Breast epithelium (tissue), 3 donors: ENCODE results near the gene TMEM232.

ENCODE experiments used
- POLR2A ChIP-seq: fragments of 450-650 bp; IDR thresholded peaks from one replicate; pipeline ENCODE4 v1.6.1; 2016; ENCODE audit warnings: antibody characterized with exemption, mild to moderate bottlenecking, moderate library complexity
- POLR2AphosphoS5 ChIP-seq, 3 donors: sonication (generic); formaldehyde crosslinking; IDR thresholded peaks; one replicate each; pipeline ENCODE4 v1.6.1; 2017; ENCODE audit warnings: antibody characterized with exemption in 3 of 3
- TF ChIP-seq, protein P1 (sequence below), 3 donors: fragments of 450-650 bp; IDR thresholded peaks; one replicate each; pipeline ENCODE4 v1.5.1; 2016 to 2017; ENCODE audit warnings: antibody characterized with exemption in 3 of 3, mild to moderate bottlenecking in 3 of 3, moderate library complexity in 3 of 3

GRCh38 chr5:110383231-110383630, 343.2 kb downstream of the TMEM232 start:
- no peak for TF ChIP-seq POLR2A
- TF ChIP-seq, protein P1, sequence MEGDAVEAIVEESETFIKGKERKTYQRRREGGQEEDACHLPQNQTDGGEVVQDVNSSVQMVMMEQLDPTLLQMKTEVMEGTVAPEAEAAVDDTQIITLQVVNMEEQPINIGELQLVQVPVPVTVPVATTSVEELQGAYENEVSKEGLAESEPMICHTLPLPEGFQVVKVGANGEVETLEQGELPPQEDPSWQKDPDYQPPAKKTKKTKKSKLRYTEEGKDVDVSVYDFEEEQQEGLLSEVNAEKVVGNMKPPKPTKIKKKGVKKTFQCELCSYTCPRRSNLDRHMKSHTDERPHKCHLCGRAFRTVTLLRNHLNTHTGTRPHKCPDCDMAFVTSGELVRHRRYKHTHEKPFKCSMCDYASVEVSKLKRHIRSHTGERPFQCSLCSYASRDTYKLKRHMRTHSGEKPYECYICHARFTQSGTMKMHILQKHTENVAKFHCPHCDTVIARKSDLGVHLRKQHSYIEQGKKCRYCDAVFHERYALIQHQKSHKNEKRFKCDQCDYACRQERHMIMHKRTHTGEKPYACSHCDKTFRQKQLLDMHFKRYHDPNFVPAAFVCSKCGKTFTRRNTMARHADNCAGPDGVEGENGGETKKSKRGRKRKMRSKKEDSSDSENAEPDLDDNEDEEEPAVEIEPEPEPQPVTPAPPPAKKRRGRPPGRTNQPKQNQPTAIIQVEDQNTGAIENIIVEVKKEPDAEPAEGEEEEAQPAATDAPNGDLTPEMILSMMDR (IDR thresholded peaks at IDR 0.05) = no peak
- no peak for TF ChIP-seq POLR2AphosphoS5 (IDR thresholded peaks at IDR 0.05)
